SU-DHL-6 (cell line): Measurements from ENCODE around the gene DCHS1.
A peak's percentile ranks its signal among the peaks of the same experiment; 100 is the strongest.

ENCODE experiments used
- CTCF ChIP-seq: fragments of 200-600 bp; sonication (generic); IDR thresholded peaks from one replicate; pipeline ENCODE4 v1.5.1; 2017; ENCODE audit warnings: antibody characterized with exemption, mild to moderate bottlenecking, low read length, moderate library complexity; ENCODE audit not compliant: insufficient read depth, poor library complexity, severe bottlenecking
- EZH2phosphoT487 ChIP-seq: fragments of 200-600 bp; sonication (generic), shearing (Covaris generic); conservative IDR thresholded peaks from 2 replicates; pipeline ENCODE4 v1.6.1; 2018; ENCODE audit warnings: mild to moderate bottlenecking, antibody characterized with exemption, low read length, moderate library complexity, mixed read lengths

DNA sequence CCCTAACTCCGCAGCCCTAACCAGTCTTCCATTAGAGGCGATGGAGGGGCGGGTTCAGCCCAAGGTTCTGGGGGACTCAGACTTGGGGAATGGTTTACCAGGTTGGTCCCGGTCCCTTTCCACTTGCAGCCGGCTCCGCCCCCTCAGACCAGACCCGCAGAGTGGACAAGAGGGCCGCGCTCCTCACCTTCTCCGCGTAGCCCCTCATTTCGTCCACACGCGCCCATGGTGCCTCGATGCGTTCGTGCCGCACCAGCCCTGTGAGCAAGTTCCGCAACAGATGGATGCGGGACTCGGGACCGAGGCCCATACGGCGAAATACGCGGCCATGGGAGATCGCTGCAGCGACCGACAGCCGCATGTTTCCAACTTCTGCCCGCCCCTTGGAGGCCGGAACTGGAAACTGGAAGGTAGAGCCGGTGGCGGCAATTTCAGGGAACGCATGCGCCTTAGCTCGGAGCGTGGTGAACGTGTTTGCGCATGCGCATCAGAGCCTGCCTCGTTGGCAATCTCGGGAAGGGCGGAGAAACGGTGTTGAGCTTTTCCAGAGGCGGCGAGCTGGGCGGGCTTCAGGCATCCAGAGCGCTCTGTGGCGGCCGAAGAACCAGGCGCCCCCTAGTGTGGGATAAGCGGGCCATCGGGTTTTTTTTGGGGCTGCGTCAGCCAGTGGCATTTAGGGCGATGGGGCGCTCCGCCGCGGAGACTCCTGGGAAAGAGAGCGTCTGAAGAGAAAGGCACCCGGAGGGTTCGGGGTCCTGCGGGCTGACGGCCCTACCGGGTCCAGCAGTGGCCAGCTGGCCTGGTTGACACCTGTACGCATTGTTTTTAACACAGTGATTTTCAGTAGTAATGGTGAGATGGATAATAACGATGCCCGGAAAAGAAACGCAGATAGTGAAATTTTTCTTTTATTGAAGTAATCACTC is 27.6 kb upstream of the DCHS1 start, which contains the start of gene MRPL17:
- TF ChIP-seq CTCF: peak; percentile 98
- no peak for TF ChIP-seq EZH2phosphoT487
